ENCODE results near the gene SLC25A44. TPM values are rescaled to one million over a fixed set of nuclear protein-coding genes. Genes with fewer than 3 reads are reported as not detected.

SLC25A44 gene
- total and polyA plus RNA-seq, 2 donors (not counting 1 experiment from before 2014, with no cell fraction given), result 14.9 to 27.2 TPM

DNA sequence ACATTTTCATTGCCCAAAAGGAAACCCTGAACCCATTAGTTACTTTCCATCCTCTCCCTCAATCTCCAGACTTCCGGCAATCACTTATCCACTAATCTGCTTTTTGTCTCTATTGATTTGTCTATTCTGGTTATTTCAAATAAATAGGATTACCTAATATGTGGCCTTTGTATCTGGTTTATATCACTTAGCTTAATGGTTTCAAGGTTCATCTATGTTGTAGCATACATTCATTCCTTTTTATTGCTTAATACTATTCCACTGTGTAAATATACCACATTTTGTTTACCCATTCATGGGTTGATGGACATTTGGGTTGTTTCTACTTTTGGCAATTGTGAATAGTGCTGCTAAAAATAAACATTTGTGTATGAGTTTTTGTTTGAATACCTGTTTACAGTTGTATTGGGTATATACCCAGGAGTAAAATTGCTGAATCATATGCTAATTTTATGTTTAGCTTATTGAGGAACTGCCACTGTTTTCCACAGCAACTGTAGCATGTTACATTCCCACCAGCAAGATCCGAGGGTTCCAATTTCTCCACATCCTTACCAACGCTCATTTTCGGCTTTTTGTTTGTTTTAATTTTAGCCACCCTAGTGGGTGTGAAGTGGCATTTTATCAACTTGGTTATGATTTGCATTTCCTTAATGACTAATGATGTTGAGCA, 2.5 kb upstream of the SLC25A44 start:
- no peak for ATAC-seq (ENCODE audit: low read depth)
- Histone ChIP-seq H3K27ac (ENCODE audit: low read length in 2 of 2) (no peak overlapping the region), H2AFZ (ENCODE audit: insufficient read depth, low read depth, low read length, poor library complexity, severe bottlenecking) (no peak overlapping the region), H3K79me2 (ENCODE audit: control insufficient read depth, insufficient read depth, low read length) (peaks cover 25% of the 10 kb centered on the region), H3K9me3 (ENCODE audit: control extremely low read depth in 1 of 3, control insufficient read depth in 2 of 3, insufficient read depth in 1 of 3, low read length in 2 of 3) (peaks cover 0 to 4% (median under 1%) of the 10 kb centered on the region in 3 donors), H3K36me3 (replicated peaks in 1 of 2; ENCODE audit: control extremely low read depth in 1 of 2, control insufficient read depth in 1 of 2, extremely low read depth in 1 of 2, insufficient read depth in 2 of 2, low read length in 1 of 2) (peaks cover 0 to 7% of the 10 kb centered on the region in 2 experiments), H4K20me1 (ENCODE audit: control insufficient read depth, insufficient read depth, low read length, poor library complexity, severe bottlenecking) (peaks cover 11% of the 10 kb centered on the region), H3K4me2 (replicated peaks; ENCODE audit: low read depth, low read length, poor library complexity, severe bottlenecking) (no peak overlapping the region), H3K4me1 (ENCODE audit: control insufficient read depth in 2 of 2, insufficient read depth in 2 of 2, low read length in 2 of 2) (peaks cover 10 to 14% of the 10 kb centered on the region in 2 donors), H3K27me3 (replicated peaks in 1 of 4; ENCODE audit: control extremely low read depth in 1 of 4, control insufficient read depth in 3 of 4, insufficient read depth in 4 of 4, low read length in 3 of 4) (no peaks in the 10 kb centered on the region), H3K9ac (ENCODE audit: low read length) (no peak overlapping the region), H3K4me3 (ENCODE audit: control extremely low read depth in 1 of 5, extremely low read depth in 1 of 5, insufficient read depth in 1 of 5, low read depth in 2 of 5, low read length in 4 of 5) (no peak overlapping the region)
- H3K27me3 Mint-ChIP-seq, result no peaks in the 10 kb centered on the region
- CTCF ChIA-PET, result interaction anchor here (0.5 kb wide), 1 partner anchor 43 kb away, joined by 3 read pairs; no protein-coding TSS in a partner anchor
- H3K4me1 Mint-ChIP-seq, result peaks cover 24% of the 10 kb centered on the region
- WGBS (ENCODE audit: insufficient coverage), result no CpG with 5 or more reads among the region's 4 CpGs
- POLR2A ChIA-PET, result no interaction called here
- H3K4me3 Mint-ChIP-seq, result no peak overlapping the region
- H3K9me3 Mint-ChIP-seq (ENCODE audit: insufficient read depth), result peaks cover 3% of the 10 kb centered on the region
- H3K27ac Mint-ChIP-seq, result no peak overlapping the region
- TF ChIP-seq, protein P1, sequence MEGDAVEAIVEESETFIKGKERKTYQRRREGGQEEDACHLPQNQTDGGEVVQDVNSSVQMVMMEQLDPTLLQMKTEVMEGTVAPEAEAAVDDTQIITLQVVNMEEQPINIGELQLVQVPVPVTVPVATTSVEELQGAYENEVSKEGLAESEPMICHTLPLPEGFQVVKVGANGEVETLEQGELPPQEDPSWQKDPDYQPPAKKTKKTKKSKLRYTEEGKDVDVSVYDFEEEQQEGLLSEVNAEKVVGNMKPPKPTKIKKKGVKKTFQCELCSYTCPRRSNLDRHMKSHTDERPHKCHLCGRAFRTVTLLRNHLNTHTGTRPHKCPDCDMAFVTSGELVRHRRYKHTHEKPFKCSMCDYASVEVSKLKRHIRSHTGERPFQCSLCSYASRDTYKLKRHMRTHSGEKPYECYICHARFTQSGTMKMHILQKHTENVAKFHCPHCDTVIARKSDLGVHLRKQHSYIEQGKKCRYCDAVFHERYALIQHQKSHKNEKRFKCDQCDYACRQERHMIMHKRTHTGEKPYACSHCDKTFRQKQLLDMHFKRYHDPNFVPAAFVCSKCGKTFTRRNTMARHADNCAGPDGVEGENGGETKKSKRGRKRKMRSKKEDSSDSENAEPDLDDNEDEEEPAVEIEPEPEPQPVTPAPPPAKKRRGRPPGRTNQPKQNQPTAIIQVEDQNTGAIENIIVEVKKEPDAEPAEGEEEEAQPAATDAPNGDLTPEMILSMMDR (IDR thresholded peaks at IDR 0.05), result no peak
- TF ChIP-seq EZH2 (IDR thresholded peaks at IDR 0.05; ENCODE audit: borderline replicate concordance, insufficient read depth, low read depth, low read length, poor library complexity, severe bottlenecking), result no peak
- no peak for DNase-seq
- intact Hi-C loops (cut with micrococcal nuclease), result loop anchor here (5.0 kb wide), 1 partner anchor 334 kb away; the partner anchor contains the start of genes GON4L and SYT11

DNA sequence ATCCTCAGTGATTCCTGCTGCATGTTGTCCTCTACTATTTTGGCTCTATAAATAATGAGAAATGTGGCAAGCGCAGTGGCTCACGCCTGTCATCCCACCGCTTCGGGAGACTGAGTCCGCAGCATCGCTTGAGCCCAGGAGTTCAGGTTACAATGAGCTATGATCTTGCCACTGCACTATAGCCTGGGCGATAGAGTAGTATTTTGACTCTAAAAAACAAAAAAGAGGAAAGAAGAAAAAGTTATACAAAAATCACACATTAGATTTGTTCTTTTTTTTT, 756 bp upstream of the SLC25A44 start:
- peak overlapping the region; percentile 92 for H3K4me3 Mint-ChIP-seq
- Histone ChIP-seq H4K20me1 (ENCODE audit: control insufficient read depth, insufficient read depth, low read length, poor library complexity, severe bottlenecking) (peaks cover 14% of the 10 kb centered on the region), H3K36me3 (replicated peaks in 1 of 2; ENCODE audit: control extremely low read depth in 1 of 2, control insufficient read depth in 1 of 2, extremely low read depth in 1 of 2, insufficient read depth in 2 of 2, low read length in 1 of 2) (peaks cover 0 to 18% of the 10 kb centered on the region in 2 experiments), H3K4me1 (ENCODE audit: control insufficient read depth in 2 of 2, insufficient read depth in 2 of 2, low read length in 2 of 2) (peaks cover 10 to 14% of the 10 kb centered on the region in 2 donors), H3K9ac (ENCODE audit: low read length) (peak overlapping the region; percentile 84), H2AFZ (ENCODE audit: insufficient read depth, low read depth, low read length, poor library complexity, severe bottlenecking) (peak overlapping the region; percentile 87), H3K27me3 (replicated peaks in 1 of 4; ENCODE audit: control extremely low read depth in 1 of 4, control insufficient read depth in 3 of 4, insufficient read depth in 4 of 4, low read length in 3 of 4) (no peaks in the 10 kb centered on the region), H3K27ac (ENCODE audit: low read length in 2 of 2) (peak overlapping the region; percentile 80 to 86), H3K4me3 (ENCODE audit: control extremely low read depth in 1 of 5, extremely low read depth in 1 of 5, insufficient read depth in 1 of 5, low read depth in 2 of 5, low read length in 4 of 5) (peak overlapping the region; percentile 61 to 94 (median 84)), H3K4me2 (replicated peaks; ENCODE audit: low read depth, low read length, poor library complexity, severe bottlenecking) (peak overlapping the region; percentile 88), H3K79me2 (ENCODE audit: control insufficient read depth, insufficient read depth, low read length) (peaks cover 43% of the 10 kb centered on the region), H3K9me3 (ENCODE audit: control extremely low read depth in 1 of 3, control insufficient read depth in 2 of 3, insufficient read depth in 1 of 3, low read length in 2 of 3) (peaks cover 0 to 4% (median 0%) of the 10 kb centered on the region in 3 donors)
- ATAC-seq (ENCODE audit: low read depth), result no peak
- H3K27ac Mint-ChIP-seq, result peak overlapping the region; percentile 20
- WGBS (ENCODE audit: insufficient coverage), result 70% methylated on average over 2 of the region's 7 CpGs
- peaks cover 31% of the 10 kb centered on the region for H3K4me1 Mint-ChIP-seq
- no peaks in the 10 kb centered on the region for H3K27me3 Mint-ChIP-seq
- CTCF ChIA-PET, result interaction anchor here (0.7 to 1.7 kb wide), 4 partner anchors 32 to 49 kb away, joined by 3 to 8 read pairs (median 5); no protein-coding TSS in a partner anchor
- POLR2A ChIA-PET, result interaction anchor here (0.7 to 1.9 kb wide), 3 partner anchors 39 to 90 kb away, joined by 4 to 10 read pairs (median 4); partner anchors contain the start of genes SEMA4A and SMG5
- TF ChIP-seq, protein P1 (IDR thresholded peaks at IDR 0.05), result no peak
- no peak for TF ChIP-seq EZH2 (IDR thresholded peaks at IDR 0.05; ENCODE audit: borderline replicate concordance, insufficient read depth, low read depth, low read length, poor library complexity, severe bottlenecking)
- no peak for DNase-seq
- H3K9me3 Mint-ChIP-seq (ENCODE audit: insufficient read depth), result no peaks in the 10 kb centered on the region
- intact Hi-C loops (cut with micrococcal nuclease), result loop anchor here (1.0 to 5.0 kb wide), 4 partner anchors 32 to 336 kb away; partner anchors contain the start of genes GON4L, MEX3A and SYT11
